Adrenal gland (tissue), 12 donors: ENCODE data around the gene SLC27A5. TPM values are rescaled to one million over a fixed set of nuclear protein-coding genes. Genes with fewer than 3 reads are reported as not detected.

Experiments used
- DNase-seq, 7 donors: peaks; one replicate each; pipeline ENCODE4 v3.0.0-alpha.2; 2019 to 2020
- H3K27ac ChIP-seq, 5 donors: fragments of 200-600 bp; sonication (generic) in 4 of 5; 1 replicate in 3 of 5; 2 replicates in 2 of 5; pipeline versions ENCODE4 v1.5.1 to v1.8.0; 2016 to 2020; ENCODE audit warnings: mild to moderate bottlenecking in 1 of 5
- H3K27me3 ChIP-seq: fragments of 200-600 bp; 2 replicates; pipeline ENCODE4 v1.8.0; 2021
- H3K36me3 ChIP-seq, 2 donors: fragments of 200-600 bp; replicated peaks in 1 of 2; 1 replicate in 1 of 2; 2 replicates in 1 of 2; pipeline versions ENCODE4 v1.5.1 to v1.8.0; 2018 to 2022
- H3K4me1 ChIP-seq, 2 donors: fragments of 200-600 bp; replicated peaks in 1 of 2; 1 replicate in 1 of 2; 2 replicates in 1 of 2; pipeline versions ENCODE4 v1.5.1 to v1.8.0; 2018 to 2021
- H3K4me3 ChIP-seq, 4 donors: fragments of 200-600 bp; sonication (generic) in 3 of 4; one replicate each; pipeline ENCODE4 v1.5.1; 2016 to 2018
- H3K9me3 ChIP-seq, 3 donors: fragments of 200-600 bp; sonication (generic) in 1 of 3; replicated peaks in 1 of 3; 1 replicate in 2 of 3; 2 replicates in 1 of 3; pipeline versions ENCODE4 v1.5.1 to v1.8.0; 2016 to 2021
- POLR2A ChIP-seq, 2 donors: fragments of 450-650 bp; IDR thresholded peaks; one replicate each; pipeline ENCODE4 v1.6.1; 2017; ENCODE audit warnings: antibody characterized with exemption in 2 of 2, mild to moderate bottlenecking in 2 of 2, moderate library complexity in 1 of 2
- WGBS, 4 donors: extraction: QIAGEN DNeasy Blood & Tissue Kit in 2 of 4; methylation state at CpG; one replicate each; pipeline versions ENCODE4 v1.1.5 to v1.1.7; 2013 to 2017; 5-methylcytosine and 5-hydroxymethylcytosine counted together
- intact Hi-C, 2 donors: fragments of 100-400 bp; cut with DNase I; formaldehyde crosslinking; loops; one replicate each; pipeline versions ENCODE4 v1.14.1 to v1.15.0; 2022 to 2023
- polyA plus RNA-seq, 3 donors: library from polyadenylated mRNA; stranded (reverse); fragments of 200-250 nt in 2 of 3; fragments of 350-450 nt in 1 of 3; fragmentation: Illumina TruSeq in 1 of 3; extraction: RNeasy Lipid Tissue Mini Kit (QIAGEN cat#74804) in 1 of 3; gene quantifications; one replicate each; pipeline ENCODE4 v1.2.3, GENCODE V29; 2013 to 2014
- total RNA-seq, 9 donors: library from RNA; depleted of rRNA in 4 of 9; stranded (reverse); fragments of >200 nt in 4 of 9; fragments of 120-200 nt in 1 of 9; fragmentation: NEBNext Ultra II Directional in 1 of 9; extraction: Animal tissue kit (Norgen Biotek cat#: 25700) in 1 of 9; gene quantifications; one replicate each; pipeline versions ENCODE4 v1.1.0 to v1.2.4, GENCODE V29; 2013 to 2023
- TF ChIP-seq, protein P1 (sequence below), 6 experiments: fragments of 450-650 bp in 4 of 6; fragments of 200-600 bp in 2 of 6; sonication (generic) in 1 of 6; IDR thresholded peaks; 1 replicate in 5 of 6; 2 replicates in 1 of 6; pipeline versions ENCODE4 v1.5.1 to v1.8.0; 2016 to 2021; ENCODE audit warnings: antibody characterized with exemption in 6 of 6, mild to moderate bottlenecking in 2 of 6, moderate library complexity in 1 of 6
- donor health status: healthy with polysubstance abuse.
- donor health status: Bipolar disorder and iron deficiency.
- donor health status: DM: yes; HTN: yes; CAD: no.
- donor health status: DM: no; HTN: no; CAD: no.
- donor health status: DM: no; HTN: no; CAD: no.
- donor health status: DM: yes; HTN: yes; CAD: no.

SLC27A5 gene
- total and polyA plus RNA-seq, 12 donors, result 3.8 to 18.3 (median 9.1) TPM

DNA sequence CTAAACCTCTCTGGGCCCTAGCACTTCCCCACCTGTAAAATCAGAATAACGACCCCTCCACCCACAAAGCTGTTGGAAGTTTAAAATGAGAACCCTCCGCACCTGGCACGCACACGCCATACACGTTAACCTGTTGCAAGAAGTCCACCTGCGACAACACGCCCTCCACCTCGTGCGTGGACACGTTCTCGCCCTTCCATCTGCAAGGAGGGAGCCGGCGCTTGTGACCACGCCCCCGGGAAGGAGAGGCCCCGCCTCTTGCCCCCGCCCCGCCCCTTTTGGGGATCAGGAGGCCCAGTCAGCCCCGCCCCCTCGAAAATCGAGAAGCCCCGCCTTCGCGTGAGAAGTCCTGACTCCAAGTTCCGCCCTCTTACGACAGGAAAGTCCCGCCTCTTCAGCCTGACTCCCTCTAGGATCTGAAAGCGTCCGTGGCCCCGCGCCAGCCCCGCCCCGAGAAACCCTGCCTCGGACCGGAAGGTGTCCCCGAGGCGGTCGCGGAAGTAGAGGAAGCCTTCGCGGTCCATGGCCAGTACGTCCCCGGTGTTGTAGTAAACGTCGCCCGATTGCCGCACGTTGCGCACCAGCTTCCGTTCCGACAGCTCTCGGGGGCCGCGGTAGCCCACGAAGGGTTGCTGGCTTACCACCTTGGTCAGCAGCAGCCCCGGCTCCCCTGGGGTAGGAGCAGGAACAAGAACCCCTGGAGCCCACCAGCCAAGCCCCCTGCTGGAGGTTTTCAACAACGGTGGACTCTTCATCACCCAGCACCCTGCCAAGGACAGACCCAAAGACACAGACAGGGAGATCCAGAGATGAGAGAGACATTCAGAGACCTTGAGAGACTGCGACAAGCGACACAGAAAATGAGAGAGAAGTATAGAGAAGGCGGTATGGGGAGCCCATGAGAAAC lies 12.5 kb downstream of the SLC27A5 start:
- WGBS, 4 donors, result 1 to 3% (median 2%) methylated on average over 34 to 59 of the region's 60 CpGs
- Histone ChIP-seq H3K36me3 (no peaks in the 10 kb centered on the region), H3K4me1 (peaks cover 6 to 15% of the 10 kb centered on the region in 2 donors), H3K27ac (peak overlapping the region in 4 of 5 donors; percentile 54 to 81 (median 76)), H3K27me3 (no peaks in the 10 kb centered on the region), H3K4me3 (peak overlapping the region; percentile 16 to 65 (median 48)), H3K9me3 (no peaks in the 10 kb centered on the region)
- TF ChIP-seq, protein P1, sequence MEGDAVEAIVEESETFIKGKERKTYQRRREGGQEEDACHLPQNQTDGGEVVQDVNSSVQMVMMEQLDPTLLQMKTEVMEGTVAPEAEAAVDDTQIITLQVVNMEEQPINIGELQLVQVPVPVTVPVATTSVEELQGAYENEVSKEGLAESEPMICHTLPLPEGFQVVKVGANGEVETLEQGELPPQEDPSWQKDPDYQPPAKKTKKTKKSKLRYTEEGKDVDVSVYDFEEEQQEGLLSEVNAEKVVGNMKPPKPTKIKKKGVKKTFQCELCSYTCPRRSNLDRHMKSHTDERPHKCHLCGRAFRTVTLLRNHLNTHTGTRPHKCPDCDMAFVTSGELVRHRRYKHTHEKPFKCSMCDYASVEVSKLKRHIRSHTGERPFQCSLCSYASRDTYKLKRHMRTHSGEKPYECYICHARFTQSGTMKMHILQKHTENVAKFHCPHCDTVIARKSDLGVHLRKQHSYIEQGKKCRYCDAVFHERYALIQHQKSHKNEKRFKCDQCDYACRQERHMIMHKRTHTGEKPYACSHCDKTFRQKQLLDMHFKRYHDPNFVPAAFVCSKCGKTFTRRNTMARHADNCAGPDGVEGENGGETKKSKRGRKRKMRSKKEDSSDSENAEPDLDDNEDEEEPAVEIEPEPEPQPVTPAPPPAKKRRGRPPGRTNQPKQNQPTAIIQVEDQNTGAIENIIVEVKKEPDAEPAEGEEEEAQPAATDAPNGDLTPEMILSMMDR (IDR thresholded peaks at IDR 0.05), result peak in 3 of 6 experiments; percentile 29 to 54 (median 33)
- TF ChIP-seq POLR2A (IDR thresholded peaks at IDR 0.05), result peak; percentile 24 to 63
- peak; percentile 99 to 100 (median 100) for DNase-seq
- intact Hi-C loops, result no loop called here

DNA sequence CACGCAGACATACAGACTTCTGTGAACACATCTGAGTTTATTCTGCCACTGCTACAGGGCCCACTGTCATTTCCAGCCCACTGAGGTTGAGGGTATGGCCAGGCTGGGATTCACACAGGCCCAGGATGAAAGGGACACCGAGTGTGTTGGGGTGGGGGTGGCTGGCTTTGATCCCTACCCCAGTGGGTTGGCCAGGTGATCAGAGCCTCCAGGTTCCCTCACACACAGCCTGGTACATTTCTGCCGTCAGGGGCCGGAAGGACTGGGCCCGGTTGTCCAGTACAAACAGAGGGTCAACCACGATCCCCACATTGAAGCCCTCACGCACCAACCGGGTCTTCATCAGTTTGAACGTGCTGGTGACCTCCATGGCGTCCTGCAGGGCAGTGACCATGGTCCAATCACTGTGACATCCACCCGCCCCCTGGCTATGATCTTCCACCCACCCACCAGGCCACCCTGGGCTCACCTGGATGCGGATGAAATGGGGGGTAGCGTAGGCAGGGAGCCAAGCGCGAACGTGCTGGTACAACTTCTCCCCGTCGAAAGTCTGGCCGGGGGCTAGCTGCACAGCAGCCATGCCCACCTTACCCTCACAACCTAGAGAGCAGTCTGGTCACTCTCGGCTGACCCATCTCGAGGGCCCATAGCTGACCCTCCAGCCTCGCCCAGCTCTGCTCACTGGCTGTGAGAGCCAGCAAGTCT lies 13.3 kb downstream of the SLC27A5 start:
- Histone ChIP-seq H3K27me3 (no peaks in the 10 kb centered on the region), H3K36me3 (no peaks in the 10 kb centered on the region), H3K27ac (peak overlapping the region in 1 of 5 donors; percentile 57), H3K4me1 (peaks cover 6 to 15% of the 10 kb centered on the region in 2 donors), H3K9me3 (no peaks in the 10 kb centered on the region), H3K4me3 (peak overlapping the region in 2 of 4 donors; percentile 7 to 60)
- peak in 2 of 7 donors; percentile 23 to 49 for DNase-seq
- no peak for TF ChIP-seq POLR2A (IDR thresholded peaks at IDR 0.05)
- TF ChIP-seq, protein P1 (IDR thresholded peaks at IDR 0.05), result no peak
- intact Hi-C loops, result no loop called here
- WGBS, 4 donors, result 58 to 62% (median 60%) methylated on average over 10 to 22 of the region's 22 CpGs

DNA sequence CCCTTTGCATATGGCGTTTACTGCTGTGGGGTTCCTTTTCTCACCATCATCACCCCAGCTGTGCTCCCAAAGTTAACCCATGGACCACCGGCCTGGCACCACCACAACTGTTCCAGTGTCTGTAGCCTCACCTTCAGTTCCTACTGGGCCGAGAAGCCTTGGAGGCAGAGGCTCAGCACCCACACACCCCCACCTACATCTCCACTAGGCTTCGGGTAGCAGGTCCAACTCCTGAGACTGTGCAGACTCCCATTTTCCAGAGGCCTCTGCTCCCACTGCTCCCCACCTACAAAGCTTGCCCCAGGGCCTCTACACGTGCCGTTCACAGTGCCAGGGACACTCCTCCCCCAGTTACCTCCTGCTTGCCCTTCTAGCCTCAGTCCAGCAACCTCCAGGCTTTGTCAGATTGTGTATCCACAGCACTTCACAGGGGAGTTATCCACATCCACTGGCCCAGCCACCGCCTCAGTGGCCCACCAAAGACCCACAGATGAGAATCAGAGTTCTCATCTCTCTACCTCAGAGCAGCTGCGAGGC lies 14.1 kb downstream of the SLC27A5 start:
- intact Hi-C loops, result no loop called here
- DNase-seq, result no peak
- WGBS, 4 donors, result 83 to 91% (median 90%) methylated on average over 7 to 8 of the region's 8 CpGs

More for the DNA sequence above, 14.1 kb downstream of the SLC27A5 start:
- Histone ChIP-seq H3K27me3 (no peaks in the 10 kb centered on the region), H3K27ac (no peak overlapping the region), H3K36me3 (no peaks in the 10 kb centered on the region), H3K9me3 (no peaks in the 10 kb centered on the region), H3K4me1 (peaks cover 6 to 15% of the 10 kb centered on the region in 2 donors), H3K4me3 (no peak overlapping the region)
- no peak for TF ChIP-seq POLR2A (IDR thresholded peaks at IDR 0.05)
- TF ChIP-seq, protein P1 (IDR thresholded peaks at IDR 0.05), result no peak
